HEK293 (cell line): ENCODE data around the gene BABAM1.
A peak's percentile ranks its signal among the peaks of the same experiment; 100 is the strongest.

Experiments
- CTCF ChIA-PET: fragments of 350-600 bp; formaldehyde crosslinking; extraction: SDS; loops from one replicate; lab custom pipeline; 2021; ENCODE audit warnings: antibody characterized with exemption; lab: Yijun Ruan, JAX
- POLR2A ChIA-PET: fragments of 300-600 bp; formaldehyde crosslinking; extraction: SDS; loops from one replicate; lab custom pipeline; 2020; ENCODE audit warnings: antibody characterized with exemption, inconsistent platforms; lab: Yijun Ruan, JAX
- H3K27ac ChIP-seq: fragments of 200-500 bp; sonication (Bioruptor generic); 2 replicates; pipeline ENCODE4 v1.5.1; 2014; ENCODE audit warnings: low read depth, low read length, control low read depth, inconsistent platforms; ENCODE audit errors: extremely low read depth
- H3K36me3 ChIP-seq, 2 experiments: fragments of 200-500 bp in 1 of 2; sonication (Bioruptor generic) in 1 of 2; 1 replicate in 1 of 2; 2 replicates in 1 of 2; pipeline ENCODE4 v1.5.1; 2014 to 2017; ENCODE audit warnings: inconsistent platforms in 2 of 2, low read length in 2 of 2; ENCODE audit not compliant: control insufficient read depth in 2 of 2, insufficient read depth in 1 of 2
- H3K4me1 ChIP-seq: fragments of 200-500 bp; sonication (Bioruptor generic); 2 replicates; pipeline ENCODE4 v1.5.1; 2014; ENCODE audit warnings: mild to moderate bottlenecking, low read length, inconsistent platforms; ENCODE audit not compliant: control insufficient read depth, insufficient read depth
- H3K4me3 ChIP-seq: 2 replicates; pipeline ENCODE4 v1.5.1; 2011; ENCODE audit warnings: low read depth, mild to moderate bottlenecking, control low read depth, low read length, moderate library complexity
- H3K9me3 ChIP-seq: fragments of 200-500 bp; sonication (Bioruptor generic); 2 replicates; pipeline ENCODE4 v1.5.1; 2014; ENCODE audit warnings: low read depth, low read length, inconsistent platforms; ENCODE audit not compliant: control insufficient read depth, insufficient read depth
- EGR2 ChIP-seq: fragments of 450-650 bp; formaldehyde crosslinking; IDR thresholded peaks from 2 replicates; pipeline ENCODE4 v1.5.1; 2016; ENCODE audit warnings: low read depth, missing biosample characterization, missing genetic modification characterization
- GLI4 ChIP-seq: fragments of 450-650 bp; formaldehyde crosslinking; IDR thresholded peaks from 2 replicates; pipeline ENCODE4 v1.5.1; 2016; ENCODE audit warnings: missing biosample characterization, missing genetic modification characterization
- HIC1 ChIP-seq: fragments of 450-650 bp; formaldehyde crosslinking; IDR thresholded peaks from 2 replicates; pipeline ENCODE4 v1.5.1; 2016; ENCODE audit warnings: missing biosample characterization, missing genetic modification characterization
- SP2 ChIP-seq: fragments of 450-650 bp; formaldehyde crosslinking; IDR thresholded peaks from 2 replicates; pipeline ENCODE4 v1.5.1; 2016; ENCODE audit warnings: missing biosample characterization, missing genetic modification characterization
- SP3 ChIP-seq: fragments of 450-650 bp; formaldehyde crosslinking; IDR thresholded peaks from 2 replicates; pipeline ENCODE4 v1.5.1; 2016; ENCODE audit warnings: missing biosample characterization, missing genetic modification characterization
- ZBTB17 ChIP-seq: fragments of 450-650 bp; formaldehyde crosslinking; IDR thresholded peaks from 2 replicates; pipeline ENCODE4 v1.5.1; 2016; ENCODE audit warnings: missing biosample characterization, missing genetic modification characterization
- ZBTB48 ChIP-seq: fragments of 450-650 bp; formaldehyde crosslinking; IDR thresholded peaks from 2 replicates; pipeline ENCODE4 v1.5.1; 2016; ENCODE audit warnings: missing biosample characterization, missing genetic modification characterization
- ZBTB8A ChIP-seq: fragments of 450-650 bp; formaldehyde crosslinking; IDR thresholded peaks from 2 replicates; pipeline ENCODE4 v1.5.1; 2016; ENCODE audit warnings: missing biosample characterization, missing genetic modification characterization
- ZNF140 ChIP-seq: fragments of 450-650 bp; formaldehyde crosslinking; IDR thresholded peaks from 2 replicates; pipeline ENCODE4 v1.5.1; 2016; ENCODE audit warnings: missing biosample characterization, missing genetic modification characterization
- ZNF169 ChIP-seq: fragments of 450-650 bp; formaldehyde crosslinking; IDR thresholded peaks from 2 replicates; pipeline ENCODE4 v1.5.1; 2016; ENCODE audit warnings: missing biosample characterization, missing genetic modification characterization
- ZNF2 ChIP-seq: fragments of 450-650 bp; formaldehyde crosslinking; IDR thresholded peaks from 2 replicates; pipeline ENCODE4 v1.5.1; 2016; ENCODE audit warnings: missing biosample characterization, missing genetic modification characterization
- ZNF202 ChIP-seq: fragments of 450-650 bp; formaldehyde crosslinking; IDR thresholded peaks from 2 replicates; pipeline ENCODE4 v1.5.1; 2016; ENCODE audit warnings: missing biosample characterization, missing genetic modification characterization, borderline replicate concordance
- ZNF292 ChIP-seq: fragments of 450-650 bp; formaldehyde crosslinking; IDR thresholded peaks from 2 replicates; pipeline ENCODE4 v1.5.1; 2016; ENCODE audit warnings: low read depth, missing biosample characterization, missing genetic modification characterization, borderline replicate concordance
- ZNF521 ChIP-seq: fragments of 450-650 bp; formaldehyde crosslinking; IDR thresholded peaks from 2 replicates; pipeline ENCODE4 v1.5.1; 2017; ENCODE audit warnings: missing biosample characterization, mild to moderate bottlenecking, missing genetic modification characterization
- ZNF610 ChIP-seq: fragments of 450-650 bp; formaldehyde crosslinking; IDR thresholded peaks from 2 replicates; pipeline ENCODE4 v1.5.1; 2016; ENCODE audit warnings: missing biosample characterization, missing genetic modification characterization, borderline replicate concordance
- ZNF623 ChIP-seq: fragments of 450-650 bp; formaldehyde crosslinking; IDR thresholded peaks from 2 replicates; pipeline ENCODE4 v1.5.1; 2016; ENCODE audit warnings: missing biosample characterization, missing genetic modification characterization
- ZNF626 ChIP-seq: fragments of 450-650 bp; sonication (Bioruptor Pico); formaldehyde crosslinking; IDR thresholded peaks from 2 replicates; pipeline ENCODE4 v1.5.1; 2018; ENCODE audit warnings: missing biosample characterization, missing genetic modification characterization, inconsistent platforms
- ZNF658 ChIP-seq: fragments of 450-650 bp; formaldehyde crosslinking; IDR thresholded peaks from 2 replicates; pipeline ENCODE4; 2016; ENCODE audit warnings: missing biosample characterization, missing genetic modification characterization
- ZNF664 ChIP-seq: fragments of 450-650 bp; formaldehyde crosslinking; IDR thresholded peaks from 2 replicates; pipeline ENCODE4 v1.5.1; 2016; ENCODE audit warnings: missing biosample characterization, missing genetic modification characterization
- ZNF776 ChIP-seq: fragments of 450-650 bp; formaldehyde crosslinking; IDR thresholded peaks from 2 replicates; pipeline ENCODE4 v1.5.0; 2017; ENCODE audit warnings: missing biosample characterization, missing genetic modification characterization, borderline replicate concordance
- ZSCAN16 ChIP-seq: fragments of 450-650 bp; formaldehyde crosslinking; IDR thresholded peaks from 2 replicates; pipeline ENCODE4 v1.5.1; 2016; ENCODE audit warnings: missing biosample characterization, missing genetic modification characterization
- TF ChIP-seq, protein P1 (sequence below): fragments of 450-650 bp; formaldehyde crosslinking; IDR thresholded peaks from 2 replicates; pipeline ENCODE4 v1.5.1; 2016; ENCODE audit warnings: missing biosample characterization, missing genetic modification characterization
- TF ChIP-seq, protein P2 (sequence below): fragments of 450-650 bp; formaldehyde crosslinking; IDR thresholded peaks from 2 replicates; pipeline ENCODE4; 2016; ENCODE audit warnings: missing biosample characterization, missing genetic modification characterization
- TF ChIP-seq, protein P3 (sequence below): fragments of 450-650 bp; formaldehyde crosslinking; IDR thresholded peaks from 2 replicates; pipeline ENCODE4 v1.5.1; 2016; ENCODE audit warnings: missing biosample characterization, missing genetic modification characterization
- TF ChIP-seq, protein P4 (sequence below): fragments of 450-650 bp; formaldehyde crosslinking; conservative IDR thresholded peaks from 2 replicates; pipeline ENCODE4 v1.5.1; 2016; ENCODE audit warnings: low read depth, missing biosample characterization, missing genetic modification characterization

BABAM1 gene

GRCh38 chr19:17294051-17294891 is 27.0 kb downstream of the BABAM1 start:
- H3K36me3 ChIP-seq, result peaks cover 0 to 40% of the 10 kb centered on the region in 2 experiments; a peak in 2 of 3 replicates
- CTCF ChIA-PET, result interaction anchor here (0.6 to 1.0 kb wide), 2 partner anchors 10 to 91 kb away, joined by 4 to 5 read pairs; no protein-coding TSS in a partner anchor
- no peak overlapping the region for H3K4me3 ChIP-seq
- no peak overlapping the region for H3K27ac ChIP-seq
- POLR2A ChIA-PET, result interaction anchor here (1.4 to 1.5 kb wide), 2 partner anchors 9 to 11 kb away, joined by 3 read pairs; partner anchors contain the start of genes ABHD8 and MRPL34
- no peaks in the 10 kb centered on the region for H3K9me3 ChIP-seq
- no peaks in the 10 kb centered on the region for H3K4me1 ChIP-seq
- TF ChIP-seq SP2 (tag by site-specific recombination) (no peak), ZSCAN16 (tag by site-specific recombination) (no peak), ZNF664 (tag by site-specific recombination) (no peak), ZNF292 (tag by site-specific recombination) (no peak), HIC1 (tag by site-specific recombination) (peak; percentile 70; the same call in 1 of the 2 replicates), ZNF610 (tag by site-specific recombination) (no peak), ZNF658 (no peak), ZNF169 (tag by site-specific recombination) (no peak), ZNF626 (no peak), ZNF623 (tag by site-specific recombination) (no peak), ZNF140 (tag by site-specific recombination) (no peak), SP3 (tag by site-specific recombination) (peak; percentile 76), ZNF776 (tag by site-specific recombination) (no peak), ZBTB8A (tag by site-specific recombination) (peak; percentile 18; the same call in 1 of the 2 replicates), ZBTB48 (tag by site-specific recombination) (no peak), GLI4 (tag by site-specific recombination) (no peak), EGR2 (no peak), ZNF521 (tag by site-specific recombination) (no peak), ZNF202 (tag by site-specific recombination) (no peak), ZNF2 (tag by site-specific recombination) (no peak), ZBTB17 (no peak)
- TF ChIP-seq, protein P1, sequence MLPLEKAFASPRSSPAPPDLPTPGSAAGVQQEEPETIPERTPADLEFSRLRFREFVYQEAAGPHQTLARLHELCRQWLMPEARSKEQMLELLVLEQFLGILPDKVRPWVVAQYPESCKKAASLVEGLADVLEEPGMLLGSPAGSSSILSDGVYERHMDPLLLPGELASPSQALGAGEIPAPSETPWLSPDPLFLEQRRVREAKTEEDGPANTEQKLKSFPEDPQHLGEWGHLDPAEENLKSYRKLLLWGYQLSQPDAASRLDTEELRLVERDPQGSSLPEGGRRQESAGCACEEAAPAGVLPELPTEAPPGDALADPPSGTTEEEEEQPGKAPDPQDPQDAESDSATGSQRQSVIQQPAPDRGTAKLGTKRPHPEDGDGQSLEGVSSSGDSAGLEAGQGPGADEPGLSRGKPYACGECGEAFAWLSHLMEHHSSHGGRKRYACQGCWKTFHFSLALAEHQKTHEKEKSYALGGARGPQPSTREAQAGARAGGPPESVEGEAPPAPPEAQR, result no peak
- TF ChIP-seq, protein P2, sequence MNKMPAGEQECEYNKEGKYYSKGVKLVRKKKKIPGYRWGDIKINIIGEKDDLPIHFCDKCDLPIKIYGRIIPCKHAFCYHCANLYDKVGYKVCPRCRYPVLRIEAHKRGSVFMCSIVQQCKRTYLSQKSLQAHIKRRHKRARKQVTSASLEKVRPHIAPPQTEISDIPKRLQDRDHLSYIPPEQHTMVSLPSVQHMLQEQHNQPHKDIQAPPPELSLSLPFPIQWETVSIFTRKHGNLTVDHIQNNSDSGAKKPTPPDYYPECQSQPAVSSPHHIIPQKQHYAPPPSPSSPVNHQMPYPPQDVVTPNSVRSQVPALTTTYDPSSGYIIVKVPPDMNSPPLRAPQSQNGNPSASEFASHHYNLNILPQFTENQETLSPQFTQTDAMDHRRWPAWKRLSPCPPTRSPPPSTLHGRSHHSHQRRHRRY (tag by site-specific recombination), result no peak
- TF ChIP-seq, protein P3, sequence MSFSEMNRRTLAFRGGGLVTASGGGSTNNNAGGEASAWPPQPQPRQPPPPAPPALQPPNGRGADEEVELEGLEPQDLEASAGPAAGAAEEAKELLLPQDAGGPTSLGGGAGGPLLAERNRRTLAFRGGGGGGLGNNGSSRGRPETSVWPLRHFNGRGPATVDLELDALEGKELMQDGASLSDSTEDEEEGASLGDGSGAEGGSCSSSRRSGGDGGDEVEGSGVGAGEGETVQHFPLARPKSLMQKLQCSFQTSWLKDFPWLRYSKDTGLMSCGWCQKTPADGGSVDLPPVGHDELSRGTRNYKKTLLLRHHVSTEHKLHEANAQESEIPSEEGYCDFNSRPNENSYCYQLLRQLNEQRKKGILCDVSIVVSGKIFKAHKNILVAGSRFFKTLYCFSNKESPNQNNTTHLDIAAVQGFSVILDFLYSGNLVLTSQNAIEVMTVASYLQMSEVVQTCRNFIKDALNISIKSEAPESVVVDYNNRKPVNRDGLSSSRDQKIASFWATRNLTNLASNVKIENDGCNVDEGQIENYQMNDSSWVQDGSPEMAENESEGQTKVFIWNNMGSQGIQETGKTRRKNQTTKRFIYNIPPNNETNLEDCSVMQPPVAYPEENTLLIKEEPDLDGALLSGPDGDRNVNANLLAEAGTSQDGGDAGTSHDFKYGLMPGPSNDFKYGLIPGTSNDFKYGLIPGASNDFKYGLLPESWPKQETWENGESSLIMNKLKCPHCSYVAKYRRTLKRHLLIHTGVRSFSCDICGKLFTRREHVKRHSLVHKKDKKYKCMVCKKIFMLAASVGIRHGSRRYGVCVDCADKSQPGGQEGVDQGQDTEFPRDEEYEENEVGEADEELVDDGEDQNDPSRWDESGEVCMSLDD (tag by site-specific recombination), result no peak
- TF ChIP-seq, protein P4, sequence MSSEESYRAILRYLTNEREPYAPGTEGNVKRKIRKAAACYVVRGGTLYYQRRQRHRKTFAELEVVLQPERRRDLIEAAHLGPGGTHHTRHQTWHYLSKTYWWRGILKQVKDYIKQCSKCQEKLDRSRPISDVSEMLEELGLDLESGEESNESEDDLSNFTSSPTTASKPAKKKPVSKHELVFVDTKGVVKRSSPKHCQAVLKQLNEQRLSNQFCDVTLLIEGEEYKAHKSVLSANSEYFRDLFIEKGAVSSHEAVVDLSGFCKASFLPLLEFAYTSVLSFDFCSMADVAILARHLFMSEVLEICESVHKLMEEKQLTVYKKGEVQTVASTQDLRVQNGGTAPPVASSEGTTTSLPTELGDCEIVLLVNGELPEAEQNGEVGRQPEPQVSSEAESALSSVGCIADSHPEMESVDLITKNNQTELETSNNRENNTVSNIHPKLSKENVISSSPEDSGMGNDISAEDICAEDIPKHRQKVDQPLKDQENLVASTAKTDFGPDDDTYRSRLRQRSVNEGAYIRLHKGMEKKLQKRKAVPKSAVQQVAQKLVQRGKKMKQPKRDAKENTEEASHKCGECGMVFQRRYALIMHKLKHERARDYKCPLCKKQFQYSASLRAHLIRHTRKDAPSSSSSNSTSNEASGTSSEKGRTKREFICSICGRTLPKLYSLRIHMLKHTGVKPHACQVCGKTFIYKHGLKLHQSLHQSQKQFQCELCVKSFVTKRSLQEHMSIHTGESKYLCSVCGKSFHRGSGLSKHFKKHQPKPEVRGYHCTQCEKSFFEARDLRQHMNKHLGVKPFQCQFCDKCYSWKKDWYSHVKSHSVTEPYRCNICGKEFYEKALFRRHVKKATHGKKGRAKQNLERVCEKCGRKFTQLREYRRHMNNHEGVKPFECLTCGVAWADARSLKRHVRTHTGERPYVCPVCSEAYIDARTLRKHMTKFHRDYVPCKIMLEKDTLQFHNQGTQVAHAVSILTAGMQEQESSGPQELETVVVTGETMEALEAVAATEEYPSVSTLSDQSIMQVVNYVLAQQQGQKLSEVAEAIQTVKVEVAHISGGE (tag by site-specific recombination), result no peak
